ENCODE results near the gene SPRR4.

DNA sequence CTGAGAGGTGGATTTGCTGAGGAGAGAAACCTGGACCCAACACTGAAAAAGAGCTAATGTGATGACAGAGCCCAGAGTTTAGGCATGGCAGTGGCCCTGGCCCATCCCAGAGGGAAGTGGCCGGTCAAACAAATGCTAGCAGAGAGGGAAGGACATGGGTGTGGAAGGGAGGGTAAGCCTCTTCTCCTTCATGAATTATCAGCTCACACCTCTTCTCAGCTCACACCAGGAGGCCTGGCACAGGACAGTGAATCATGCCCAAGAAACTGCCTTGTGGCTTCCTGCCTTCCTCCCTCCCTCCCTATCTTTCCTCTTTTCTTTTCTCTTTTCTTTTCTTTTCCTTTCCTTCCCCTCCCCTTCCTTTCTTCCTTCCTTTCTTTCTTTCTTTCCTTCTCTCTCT, 29.8 kb downstream of the SPRR4 start:
- TF ChIP-seq POLR2A (IDR thresholded peaks at IDR 0.05) (no peak), CTCF (IDR thresholded peaks at IDR 0.05) (no peak)
